ENCODE results near the gene ZIC5. TPM values are rescaled to one million over a fixed set of nuclear protein-coding genes. Genes with fewer than 3 reads are reported as not detected.

The ZIC5 gene
- total RNA-seq, 3 donors from 2014 or later (not counting 1 experiment from before 2014, with no cell fraction given): not detected

DNA sequence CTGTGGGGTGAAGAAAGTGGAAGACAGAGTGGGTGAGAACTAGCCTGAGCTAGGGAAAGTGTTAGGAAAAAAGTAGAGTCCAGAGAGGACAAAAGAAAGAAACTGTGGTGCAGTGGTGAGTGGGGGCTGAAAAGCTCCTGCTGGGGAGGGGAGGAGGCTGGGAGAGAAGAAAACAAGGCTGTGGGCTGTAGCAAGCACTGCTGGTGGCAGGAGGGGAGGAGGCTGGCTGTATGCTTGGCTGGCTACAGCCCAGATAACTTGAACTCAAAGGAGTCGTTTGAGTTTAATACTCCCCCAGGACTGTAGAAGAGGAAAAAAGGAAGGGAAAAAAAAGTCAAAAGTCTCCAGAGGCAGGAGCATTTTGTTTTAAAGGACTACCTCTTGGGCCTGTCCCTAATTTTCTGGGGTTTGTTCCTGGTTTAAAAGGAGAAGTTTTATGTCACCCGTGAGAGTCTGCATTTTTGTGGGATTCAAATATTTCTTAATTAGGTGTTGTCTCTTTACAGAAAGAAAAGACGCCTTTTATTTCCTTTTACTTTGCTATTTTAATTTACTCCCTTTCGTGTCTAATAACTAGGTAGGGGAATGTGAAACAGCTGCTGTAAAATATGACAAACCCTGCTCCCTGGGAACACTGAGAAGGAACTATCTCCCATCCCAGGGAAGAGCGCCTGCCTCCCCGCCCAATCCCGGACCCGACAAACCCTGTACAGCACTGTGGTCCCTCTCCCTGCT lies 21.7 kb downstream of the ZIC5 start:
- Mint-ChIP-seq H3K36me3 (no peaks in the 10 kb centered on the region), H3K4me3 (no peak overlapping the region), H3K4me1 (no peaks in the 10 kb centered on the region), H3K27ac (no peak overlapping the region), H3K9me3 (no peaks in the 10 kb centered on the region), H3K27me3 (ENCODE audit: low read depth in 2 of 2) (peaks cover 45 to 80% of the 10 kb centered on the region in 2 donors)
- H3K36me3 ChIP-seq (ENCODE audit: control insufficient read depth, insufficient read depth, low read length): no peaks in the 10 kb centered on the region
- no peak for DNase-seq
- no peak overlapping the region for H3K27ac ChIP-seq (ENCODE audit: low read length)
- H3K4me3 ChIP-seq (ENCODE audit: low read length): no peak overlapping the region
- H3K9me3 ChIP-seq (ENCODE audit: control insufficient read depth, insufficient read depth, low read length): no peaks in the 10 kb centered on the region
- H3K4me1 ChIP-seq (ENCODE audit: control insufficient read depth, insufficient read depth, low read length): no peaks in the 10 kb centered on the region
- peaks cover 15% of the 10 kb centered on the region for H3K27me3 ChIP-seq (ENCODE audit: control insufficient read depth, insufficient read depth, low read length)
- WGBS (ENCODE audit: insufficient coverage): 43% methylated on average over 2 of the region's 8 CpGs
- ATAC-seq: no peak
- intact Hi-C loops (cut with micrococcal nuclease): no loop called here
- TF ChIP-seq, protein P1, sequence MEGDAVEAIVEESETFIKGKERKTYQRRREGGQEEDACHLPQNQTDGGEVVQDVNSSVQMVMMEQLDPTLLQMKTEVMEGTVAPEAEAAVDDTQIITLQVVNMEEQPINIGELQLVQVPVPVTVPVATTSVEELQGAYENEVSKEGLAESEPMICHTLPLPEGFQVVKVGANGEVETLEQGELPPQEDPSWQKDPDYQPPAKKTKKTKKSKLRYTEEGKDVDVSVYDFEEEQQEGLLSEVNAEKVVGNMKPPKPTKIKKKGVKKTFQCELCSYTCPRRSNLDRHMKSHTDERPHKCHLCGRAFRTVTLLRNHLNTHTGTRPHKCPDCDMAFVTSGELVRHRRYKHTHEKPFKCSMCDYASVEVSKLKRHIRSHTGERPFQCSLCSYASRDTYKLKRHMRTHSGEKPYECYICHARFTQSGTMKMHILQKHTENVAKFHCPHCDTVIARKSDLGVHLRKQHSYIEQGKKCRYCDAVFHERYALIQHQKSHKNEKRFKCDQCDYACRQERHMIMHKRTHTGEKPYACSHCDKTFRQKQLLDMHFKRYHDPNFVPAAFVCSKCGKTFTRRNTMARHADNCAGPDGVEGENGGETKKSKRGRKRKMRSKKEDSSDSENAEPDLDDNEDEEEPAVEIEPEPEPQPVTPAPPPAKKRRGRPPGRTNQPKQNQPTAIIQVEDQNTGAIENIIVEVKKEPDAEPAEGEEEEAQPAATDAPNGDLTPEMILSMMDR (IDR thresholded peaks at IDR 0.05): no peak

DNA sequence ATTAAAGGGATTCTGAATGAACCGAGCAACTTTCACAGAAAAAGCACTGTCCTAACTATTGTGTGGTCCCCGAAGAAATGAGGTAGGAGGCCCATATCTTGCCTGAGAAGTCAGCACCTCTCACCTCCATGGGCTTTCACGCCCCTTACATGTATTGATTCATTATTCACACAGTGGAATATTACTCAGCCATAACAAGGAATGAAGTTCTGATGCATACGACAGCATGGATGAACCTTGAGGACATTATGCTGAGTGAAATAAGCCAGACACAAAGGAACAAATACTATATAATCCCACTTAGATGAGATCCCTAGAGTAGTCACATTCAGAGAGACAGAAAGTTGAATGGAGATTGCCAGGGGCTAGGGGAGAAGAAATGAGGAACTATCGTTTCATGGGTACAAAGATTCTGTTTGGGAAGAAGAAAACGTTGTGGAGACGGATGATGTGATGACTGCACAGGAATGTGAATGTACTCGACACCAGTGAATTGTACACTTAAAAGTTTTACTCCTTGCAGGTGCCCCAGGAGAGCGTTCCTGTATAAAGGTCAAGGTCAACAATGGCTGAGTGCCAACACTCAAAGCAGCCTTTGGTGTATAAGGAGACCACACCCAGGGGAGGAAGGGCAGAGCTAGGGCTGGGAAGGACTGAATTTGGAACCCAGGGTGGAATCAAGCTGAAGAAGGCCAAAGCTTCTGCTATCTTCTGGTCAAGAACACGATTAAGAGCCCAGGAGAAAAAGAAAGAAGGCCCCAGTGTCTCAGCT lies 22.5 kb downstream of the ZIC5 start:
- TF ChIP-seq, protein P1 (IDR thresholded peaks at IDR 0.05): no peak
- no peaks in the 10 kb centered on the region for H3K4me1 Mint-ChIP-seq
- H3K36me3 Mint-ChIP-seq: no peaks in the 10 kb centered on the region
- Histone ChIP-seq H3K27ac (ENCODE audit: low read length) (no peak overlapping the region), H3K4me3 (ENCODE audit: low read length) (no peak overlapping the region), H3K27me3 (ENCODE audit: control insufficient read depth, insufficient read depth, low read length) (peaks cover 12% of the 10 kb centered on the region), H3K36me3 (ENCODE audit: control insufficient read depth, insufficient read depth, low read length) (no peaks in the 10 kb centered on the region), H3K4me1 (ENCODE audit: control insufficient read depth, insufficient read depth, low read length) (no peaks in the 10 kb centered on the region), H3K9me3 (ENCODE audit: control insufficient read depth, insufficient read depth, low read length) (no peaks in the 10 kb centered on the region)
- peaks cover 43 to 79% of the 10 kb centered on the region in 2 donors for H3K27me3 Mint-ChIP-seq (ENCODE audit: low read depth in 2 of 2)
- no peak for DNase-seq
- H3K4me3 Mint-ChIP-seq: no peak overlapping the region
- WGBS (ENCODE audit: insufficient coverage): 77% methylated on average over 10 of the region's 10 CpGs
- no peak for ATAC-seq
- no peak overlapping the region for H3K27ac Mint-ChIP-seq
- no peaks in the 10 kb centered on the region for H3K9me3 Mint-ChIP-seq
- intact Hi-C loops (cut with micrococcal nuclease): no loop called here

DNA sequence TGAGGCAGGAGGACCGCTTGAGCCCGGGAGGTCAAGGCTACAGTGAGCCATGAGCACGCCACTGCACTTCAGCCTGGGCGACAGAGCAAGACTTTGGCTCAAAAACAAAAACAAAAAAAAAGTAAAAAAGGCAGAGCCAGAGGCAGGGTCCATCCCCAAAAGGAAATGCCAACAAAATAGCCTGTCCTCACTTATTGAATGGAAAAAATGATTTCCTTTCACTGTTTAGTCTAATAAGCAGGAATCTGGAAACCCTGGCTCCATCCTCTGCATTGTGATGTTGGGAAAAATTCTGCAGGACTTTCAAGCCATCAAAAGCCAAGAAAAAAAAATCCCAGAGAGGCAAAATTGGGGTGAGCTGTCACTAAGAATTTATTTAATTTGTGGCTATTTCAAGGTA lies 23.2 kb downstream of the ZIC5 start:
- DNase-seq (no peak), ATAC-seq (no peak)
- WGBS (ENCODE audit: insufficient coverage): 91% methylated on average over 4 of the region's 4 CpGs
- TF ChIP-seq, protein P1 (IDR thresholded peaks at IDR 0.05): no peak
- no peaks in the 10 kb centered on the region for H3K9me3 ChIP-seq (ENCODE audit: control insufficient read depth, insufficient read depth, low read length)
- H3K27me3 ChIP-seq (ENCODE audit: control insufficient read depth, insufficient read depth, low read length): peaks cover 9% of the 10 kb centered on the region
- no peak overlapping the region for H3K4me3 ChIP-seq (ENCODE audit: low read length)
- Mint-ChIP-seq H3K27ac (no peak overlapping the region), H3K4me3 (no peak overlapping the region), H3K36me3 (no peaks in the 10 kb centered on the region), H3K27me3 (ENCODE audit: low read depth in 2 of 2) (peaks cover 37 to 72% of the 10 kb centered on the region in 2 donors), H3K9me3 (no peaks in the 10 kb centered on the region), H3K4me1 (no peaks in the 10 kb centered on the region)
- H3K4me1 ChIP-seq (ENCODE audit: control insufficient read depth, insufficient read depth, low read length): no peaks in the 10 kb centered on the region
- no peak overlapping the region for H3K27ac ChIP-seq (ENCODE audit: low read length)
- intact Hi-C loops (cut with micrococcal nuclease): no loop called here
- H3K36me3 ChIP-seq (ENCODE audit: control insufficient read depth, insufficient read depth, low read length): no peaks in the 10 kb centered on the region

Data from natural killer cell (primary cell).